ENCODE measurements around the gene IRX4.

IRX4 gene

GRCh38 chr5:1835431-1835830 is 47.3 kb downstream of the IRX4 start:
- no peak for DNase-seq

- DNase-seq: no peak
Observed at GRCh38 chr5:1834721-1835429, 47.9 kb downstream of the IRX4 start.

GRCh38 chr5:1834022-1834551 is 48.6 kb downstream of the IRX4 start:
- no peak for DNase-seq

GRCh38 chr5:1833264-1834021 is 49.3 kb downstream of the IRX4 start:
- DNase-seq: no peak

GRCh38 chr5:1832511-1833250 is 50.0 kb downstream of the IRX4 start:
- no peak for DNase-seq

GRCh38 chr5:1831677-1832313 is 50.9 kb downstream of the IRX4 start:
- no peak for DNase-seq

GRCh38 chr5:1831257-1831656 is 51.5 kb downstream of the IRX4 start:
- no peak for DNase-seq

- no peak for DNase-seq
Observed at GRCh38 chr5:1830571-1831228, 52.0 kb downstream of the IRX4 start.

- no peak for DNase-seq
Observed at GRCh38 chr5:1827886-1828397, 54.8 kb downstream of the IRX4 start.

Measured in NCI-H526 treated with DMSO at 0.1 percent for 48 hours (cell line).